ENCODE measurements around the gene ATP2C1. TPM values are rescaled to one million over a fixed set of nuclear protein-coding genes. Genes with fewer than 3 reads are reported as not detected.

The ATP2C1 gene
- total and polyA plus RNA-seq, 12 donors, result 27.5 to 78.8 (median 58.4) TPM

- H3K4me1 ChIP-seq, result no peaks in the 10 kb centered on the region
- peaks cover 0 to 13% (median 0%) of the 10 kb centered on the region in 11 donors for H3K9me3 ChIP-seq
- peaks cover 0 to 100% (median 19%) of the 10 kb centered on the region in 9 donors for H3K36me3 ChIP-seq
- no peaks in the 10 kb centered on the region for H3K27me3 ChIP-seq
- H3K27ac ChIP-seq, result no peak overlapping the region
- no peak overlapping the region for H3K4me3 ChIP-seq
- DNase-seq, result no peak
- no peak for TF ChIP-seq CTCF (IDR thresholded peaks at IDR 0.05)
- WGBS, 2 donors, result 96 to 97% methylated on average over 3 of the region's 3 CpGs
- ATAC-seq, result no peak
- intact Hi-C loops (cut with DNase I), result no loop called here
Measured at GRCh38 chr3:130948929-130949328, 55.0 kb downstream of the ATP2C1 start.

GRCh38 chr3:130950124-130950523 is 56.2 kb downstream of the ATP2C1 start:
- peaks cover 0 to 100% (median 19%) of the 10 kb centered on the region in 9 donors for H3K36me3 ChIP-seq
- H3K27me3 ChIP-seq, result no peaks in the 10 kb centered on the region
- no peak for DNase-seq
- no peak for TF ChIP-seq CTCF (IDR thresholded peaks at IDR 0.05)
- H3K4me1 ChIP-seq, result no peaks in the 10 kb centered on the region
- no peak overlapping the region for H3K27ac ChIP-seq
- peaks cover 0 to 13% (median 0%) of the 10 kb centered on the region in 11 donors for H3K9me3 ChIP-seq
- no peak overlapping the region for H3K4me3 ChIP-seq
- ATAC-seq, result no peak
- intact Hi-C loops (cut with DNase I), result no loop called here
- 87 to 89% methylated on average over 2 of the region's 2 CpGs for WGBS, 2 donors

GRCh38 chr3:130950641-130951040 is 56.8 kb downstream of the ATP2C1 start:
- no peaks in the 10 kb centered on the region for H3K27me3 ChIP-seq
- H3K27ac ChIP-seq, result no peak overlapping the region
- ATAC-seq (no peak), DNase-seq (no peak)
- no peak overlapping the region for H3K4me3 ChIP-seq
- peaks cover 0 to 13% (median 0%) of the 10 kb centered on the region in 11 donors for H3K9me3 ChIP-seq
- no peaks in the 10 kb centered on the region for H3K4me1 ChIP-seq
- intact Hi-C loops (cut with DNase I), result no loop called here
- H3K36me3 ChIP-seq, result peaks cover 0 to 100% (median 23%) of the 10 kb centered on the region in 9 donors
- no peak for TF ChIP-seq CTCF (IDR thresholded peaks at IDR 0.05)

GRCh38 chr3:130955481-130955880 is 61.6 kb downstream of the ATP2C1 start:
- ATAC-seq (no peak), DNase-seq (no peak)
- Histone ChIP-seq H3K27me3 (no peaks in the 10 kb centered on the region), H3K4me3 (no peak overlapping the region), H3K4me1 (peaks cover 0 to 5% (median 0%) of the 10 kb centered on the region in 9 donors), H3K36me3 (peaks cover 0 to 99% (median 21%) of the 10 kb centered on the region in 9 donors), H3K9me3 (no peaks in the 10 kb centered on the region), H3K27ac (no peak overlapping the region)
- intact Hi-C loops (cut with DNase I), result no loop called here
- no peak for TF ChIP-seq CTCF (IDR thresholded peaks at IDR 0.05)
- WGBS, 2 donors, result 95 to 97% methylated on average over 5 of the region's 5 CpGs
